RKO (cell line): Measurements from ENCODE around the gene ZNF609.
A peak's percentile ranks its signal among the peaks of the same experiment; 100 is the strongest.

ENCODE experiments used
- DNase-seq: peaks from one replicate; pipeline ENCODE4 v3.0.0-alpha.2; 2016; ENCODE audit warnings: low spot score

ZNF609 gene

DNA sequence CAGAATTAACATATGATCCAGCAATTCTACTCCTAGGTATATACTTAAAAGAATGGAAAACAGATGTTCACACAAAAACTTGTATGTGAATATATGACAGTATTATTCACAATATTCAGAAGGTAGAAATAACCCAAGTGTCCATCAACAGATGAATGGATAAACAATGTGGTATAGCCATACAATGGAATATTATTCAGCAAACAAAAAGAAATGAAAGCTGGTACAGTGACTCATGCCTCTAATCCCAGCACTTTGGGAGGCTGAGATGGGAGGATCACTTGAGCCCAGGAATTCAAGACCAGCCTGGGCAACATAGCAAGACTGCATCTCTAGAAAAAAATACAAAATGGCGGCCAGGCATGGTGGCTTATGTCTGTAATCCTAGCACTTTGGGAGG lies 185.6 kb downstream of the ZNF609 start:
- DNase-seq: no peak

DNA sequence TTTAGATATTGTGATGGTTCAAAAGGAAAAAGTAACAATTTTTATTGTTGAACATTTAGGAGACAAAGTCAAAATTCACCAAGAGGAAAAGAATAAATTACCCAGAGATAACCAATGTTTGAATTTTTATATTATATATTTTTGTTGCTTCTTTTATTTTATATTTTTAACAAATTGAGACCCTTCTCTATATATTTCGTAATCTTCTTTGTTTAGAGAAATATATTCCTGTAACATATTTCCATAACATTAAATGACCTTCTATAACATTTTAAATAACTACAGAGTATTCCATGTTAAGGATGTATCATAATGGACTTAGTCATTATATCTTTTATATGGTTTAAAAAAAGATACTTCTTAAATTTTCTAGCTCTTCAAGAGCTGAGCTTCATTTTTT lies 187.0 kb downstream of the ZNF609 start:
- no peak for DNase-seq

DNA sequence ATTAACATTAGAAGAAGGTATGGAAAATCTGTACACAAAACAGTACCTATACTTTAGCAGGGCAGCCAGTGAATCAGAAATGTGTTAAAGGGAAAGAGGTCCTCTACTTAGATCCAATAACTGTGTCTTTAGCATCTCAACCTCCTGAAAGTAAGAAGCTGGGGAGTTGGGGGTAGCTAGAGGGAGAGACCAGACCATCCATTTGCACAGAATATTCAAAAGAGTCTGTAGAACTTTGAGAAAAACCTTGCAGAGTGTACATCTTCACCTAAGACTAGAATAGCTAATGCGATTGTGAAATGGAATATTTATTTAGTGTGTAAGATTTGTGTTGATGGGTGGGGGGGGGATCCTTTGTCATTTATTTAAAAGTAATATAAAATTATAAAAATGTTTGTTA lies 190.2 kb downstream of the ZNF609 start:
- no peak for DNase-seq

DNA sequence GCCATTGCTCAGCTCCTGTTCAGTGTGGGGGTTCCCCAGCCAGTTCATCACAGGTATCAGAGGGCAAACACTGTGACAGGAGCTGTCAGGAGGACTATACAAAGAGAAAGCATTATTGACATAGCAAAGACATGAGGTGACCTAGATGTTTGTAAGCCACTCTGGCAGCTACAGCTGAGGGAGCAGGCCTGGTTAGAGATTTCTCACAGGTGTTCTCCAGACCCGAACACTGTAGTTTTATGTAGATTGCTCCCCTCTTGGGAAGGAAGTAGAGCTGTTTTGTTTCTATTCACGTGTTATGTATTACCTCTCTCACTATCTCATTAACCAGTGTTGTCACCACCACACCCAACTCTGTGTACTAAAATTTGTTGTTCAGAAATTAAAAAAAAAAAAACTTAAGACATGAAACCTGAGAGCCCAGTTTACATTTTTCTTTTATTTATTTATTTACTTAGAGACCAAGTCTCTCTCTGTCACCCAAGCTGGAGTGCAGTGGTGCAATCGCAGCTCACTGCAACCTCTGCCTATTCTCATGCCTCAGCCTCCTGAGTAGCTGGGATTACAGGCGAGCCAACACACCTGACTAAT lies 191.3 kb downstream of the ZNF609 start:
- DNase-seq: no peak

DNA sequence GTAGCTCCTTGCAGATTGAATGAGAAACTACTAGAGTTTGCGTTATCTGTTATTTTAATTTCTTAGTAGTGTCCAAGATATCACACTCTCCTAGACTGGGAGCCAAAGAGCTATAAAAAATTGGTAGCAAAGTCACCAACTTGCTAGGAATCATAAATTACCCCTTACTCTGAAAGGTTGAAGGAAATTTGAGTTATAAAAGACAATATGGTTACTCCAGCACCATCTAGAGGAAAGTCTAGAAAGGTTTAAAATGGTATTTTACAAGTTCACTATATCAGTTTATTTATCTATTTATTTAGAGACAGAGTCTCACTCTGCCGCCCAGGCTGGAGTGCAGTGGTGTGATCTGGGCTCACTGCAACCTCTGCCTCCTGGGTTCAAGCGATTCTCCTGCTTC lies 193.4 kb downstream of the ZNF609 start:
- peak; percentile 19 for DNase-seq

DNA sequence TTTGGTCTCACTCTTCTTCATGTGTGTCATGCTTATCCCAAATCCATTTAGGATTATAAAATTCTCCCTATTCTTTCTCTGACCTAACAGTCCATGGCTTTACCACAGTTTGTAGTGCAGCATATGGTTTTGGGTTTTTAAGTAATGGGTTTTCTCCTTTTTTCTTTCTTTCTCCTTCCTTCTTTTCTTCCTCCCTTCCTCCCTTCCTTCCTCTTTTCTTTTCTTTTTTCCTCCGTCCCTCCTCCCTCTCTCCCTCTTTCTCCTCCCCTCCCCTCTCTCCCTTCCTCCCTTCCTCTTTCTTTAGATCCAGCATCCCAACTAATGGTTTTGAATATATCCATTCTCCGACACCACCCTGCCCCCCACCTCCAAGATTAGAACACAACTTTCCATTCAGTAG lies 196.1 kb downstream of the ZNF609 start:
- no peak for DNase-seq

DNA sequence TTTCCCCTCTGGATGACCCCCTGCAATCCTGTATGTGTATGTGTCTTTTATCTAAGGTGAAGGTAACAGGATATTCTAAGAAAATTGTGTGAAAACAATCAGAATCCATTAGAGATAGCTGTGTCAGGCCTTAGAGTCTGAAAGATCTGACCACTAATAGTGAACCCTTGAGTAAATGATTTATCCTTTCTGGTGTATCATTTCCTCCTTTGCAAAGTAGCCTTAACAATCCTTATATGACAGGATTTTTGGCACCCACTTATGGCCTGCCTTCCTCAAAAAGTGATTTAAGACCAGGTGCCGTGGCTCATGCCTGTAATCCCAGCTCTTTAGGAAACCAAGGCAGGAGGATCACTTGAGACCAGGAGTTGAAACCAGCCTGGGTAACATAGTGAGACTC lies 204.8 kb downstream of the ZNF609 start:
- no peak for DNase-seq

DNA sequence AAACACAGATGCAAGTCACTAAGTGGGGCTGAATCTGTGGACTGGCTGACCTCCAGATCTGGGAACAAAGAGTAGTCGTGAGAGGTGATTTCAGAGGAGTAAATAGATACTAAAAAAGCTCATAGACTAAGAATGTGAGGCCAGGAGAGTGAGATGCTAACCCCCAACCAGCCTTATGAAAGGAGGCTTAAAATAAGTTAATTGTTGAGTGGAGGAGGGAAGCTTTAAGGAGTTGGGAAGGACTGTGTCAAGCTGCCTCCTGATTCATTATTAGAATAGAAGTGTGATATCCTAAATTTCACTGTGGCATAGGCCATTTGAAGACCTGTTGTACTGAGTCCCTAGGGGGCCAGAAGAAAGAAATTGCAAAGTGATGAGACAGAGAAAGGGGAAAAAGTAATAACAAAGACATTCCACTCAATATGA lies 207.4 kb downstream of the ZNF609 start:
- DNase-seq: no peak

DNA sequence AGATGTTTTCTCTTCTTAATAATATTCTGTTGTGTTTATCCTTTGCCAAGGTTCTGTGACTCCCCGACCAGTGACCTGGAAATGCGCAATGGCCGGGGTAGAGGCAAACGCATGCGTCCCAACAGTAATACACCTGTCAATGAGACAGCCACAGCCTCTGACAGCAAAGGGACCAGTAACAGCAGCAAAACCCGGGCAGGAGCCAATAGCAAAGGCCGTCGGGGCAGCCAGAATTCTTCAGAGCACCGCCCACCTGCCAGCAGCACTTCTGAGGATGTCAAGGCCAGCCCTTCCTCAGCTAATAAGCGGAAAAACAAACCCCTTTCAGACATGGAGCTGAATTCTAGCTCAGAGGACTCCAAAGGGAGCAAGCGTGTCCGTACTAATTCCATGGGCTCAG lies 213.5 kb downstream of the ZNF609 start:
- no peak for DNase-seq

DNA sequence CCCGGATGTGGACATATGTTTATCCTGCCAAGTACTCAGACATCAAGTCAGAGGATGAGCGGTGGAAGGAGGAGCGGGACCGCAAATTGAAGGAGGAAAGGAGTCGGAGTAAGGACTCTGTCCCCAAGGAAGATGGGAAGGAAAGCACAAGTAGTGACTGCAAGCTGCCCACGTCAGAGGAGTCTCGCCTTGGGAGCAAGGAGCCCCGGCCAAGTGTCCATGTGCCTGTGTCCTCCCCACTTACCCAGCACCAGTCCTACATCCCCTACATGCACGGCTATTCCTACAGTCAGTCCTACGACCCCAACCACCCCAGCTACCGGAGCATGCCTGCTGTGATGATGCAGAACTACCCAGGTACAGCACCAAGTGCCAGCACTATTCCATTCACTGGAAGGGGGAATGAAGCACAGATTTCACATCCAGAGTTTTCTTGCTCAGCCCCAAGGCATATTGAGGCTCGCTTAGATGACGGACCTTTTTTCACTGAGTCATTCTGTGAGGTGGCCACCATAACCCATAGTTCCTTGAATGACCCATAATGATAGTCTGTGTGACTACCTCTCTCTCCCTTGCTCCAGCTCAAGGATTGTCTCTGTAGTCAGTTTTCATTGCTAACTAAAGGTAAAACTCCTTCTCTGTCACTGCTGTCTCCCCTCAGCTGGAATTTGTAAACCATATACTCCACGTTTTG lies 217.9 kb downstream of the ZNF609 start:
- DNase-seq: peak; percentile 30

DNA sequence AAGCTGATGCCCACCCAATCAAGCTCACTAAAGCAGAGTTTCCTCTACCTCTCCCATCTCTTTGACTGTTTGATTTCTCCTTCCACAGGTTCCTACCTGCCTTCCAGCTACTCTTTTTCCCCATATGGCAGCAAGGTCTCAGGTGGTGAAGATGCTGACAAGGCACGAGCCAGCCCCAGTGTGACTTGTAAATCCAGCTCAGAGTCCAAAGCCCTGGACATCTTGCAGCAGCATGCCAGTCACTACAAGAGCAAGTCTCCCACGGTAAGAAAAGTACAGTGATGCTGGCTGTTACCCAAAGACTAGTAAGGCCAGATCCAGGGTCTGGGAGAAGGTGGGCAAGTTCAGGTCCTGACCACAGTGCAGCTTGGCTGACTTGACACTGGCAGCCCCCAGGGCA lies 219.7 kb downstream of the ZNF609 start:
- DNase-seq: no peak

DNA sequence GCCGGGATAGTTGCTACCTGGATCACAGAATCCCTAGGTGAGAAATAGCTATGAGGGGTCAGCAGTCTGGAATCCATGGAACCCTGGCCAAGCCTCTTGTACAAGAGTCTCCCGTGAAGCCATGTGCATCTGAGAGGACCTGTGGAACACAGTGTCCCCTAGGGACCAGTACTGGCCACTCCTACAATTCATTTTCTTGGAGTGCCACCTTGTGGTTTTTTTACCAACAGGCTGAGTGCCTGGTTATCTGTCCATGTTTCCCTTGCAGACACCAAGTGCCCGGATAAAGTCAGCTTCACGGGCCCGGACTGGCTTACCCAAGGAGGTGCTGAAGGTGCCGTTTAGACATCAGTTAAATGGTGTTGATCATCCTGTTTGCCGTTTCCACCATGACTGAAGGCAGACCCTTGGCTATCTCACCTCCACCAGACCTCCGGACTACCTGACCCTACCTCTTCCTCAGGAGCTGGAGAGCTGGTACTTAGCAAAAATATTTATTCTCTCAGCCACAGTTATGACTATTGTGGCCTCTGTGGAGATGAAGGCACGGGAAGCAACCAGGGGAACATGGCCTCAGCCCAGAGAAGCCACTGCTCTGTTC lies 221.1 kb downstream of the ZNF609 start:
- peak; percentile 75 for DNase-seq

DNA sequence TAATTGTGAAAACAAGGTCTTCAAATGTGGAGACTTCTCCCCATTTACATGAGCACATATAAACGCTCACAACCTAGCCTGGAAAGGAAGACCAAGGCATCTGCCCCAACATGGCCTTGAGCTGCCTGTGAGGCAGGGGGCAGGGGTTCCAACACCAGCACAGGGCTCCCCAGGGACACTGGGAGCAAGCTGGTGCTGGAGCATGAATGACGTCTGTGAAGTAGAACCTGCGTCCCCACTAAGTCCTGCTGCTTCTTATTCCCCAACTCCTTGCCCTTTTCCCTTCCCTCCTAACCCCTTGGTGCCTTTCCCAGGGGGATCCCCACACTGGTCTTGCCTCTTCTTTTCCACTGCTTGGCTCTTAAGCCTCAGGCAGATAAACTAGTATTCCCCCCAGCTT lies 221.9 kb downstream of the ZNF609 start:
- no peak for DNase-seq

DNA sequence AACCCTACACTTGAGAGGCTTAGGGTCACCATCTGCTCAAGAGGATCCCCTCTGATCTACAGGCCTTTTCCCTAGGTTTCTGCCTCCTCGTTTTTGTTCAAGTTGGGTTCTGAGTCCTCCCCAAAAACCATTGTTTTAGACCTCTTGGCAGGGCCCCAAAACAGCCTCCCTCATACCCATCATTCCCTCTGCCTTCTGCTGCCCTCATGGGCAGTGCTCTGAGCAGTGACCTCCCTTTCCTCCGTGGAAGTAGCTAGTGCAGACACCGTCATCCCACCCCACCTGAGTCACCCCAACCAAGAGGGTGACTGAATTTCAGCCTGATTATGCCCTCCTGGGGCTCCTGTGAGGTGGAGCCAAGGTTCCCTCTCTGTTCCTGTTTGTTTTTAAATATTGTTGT lies 223.0 kb downstream of the ZNF609 start:
- no peak for DNase-seq

DNA sequence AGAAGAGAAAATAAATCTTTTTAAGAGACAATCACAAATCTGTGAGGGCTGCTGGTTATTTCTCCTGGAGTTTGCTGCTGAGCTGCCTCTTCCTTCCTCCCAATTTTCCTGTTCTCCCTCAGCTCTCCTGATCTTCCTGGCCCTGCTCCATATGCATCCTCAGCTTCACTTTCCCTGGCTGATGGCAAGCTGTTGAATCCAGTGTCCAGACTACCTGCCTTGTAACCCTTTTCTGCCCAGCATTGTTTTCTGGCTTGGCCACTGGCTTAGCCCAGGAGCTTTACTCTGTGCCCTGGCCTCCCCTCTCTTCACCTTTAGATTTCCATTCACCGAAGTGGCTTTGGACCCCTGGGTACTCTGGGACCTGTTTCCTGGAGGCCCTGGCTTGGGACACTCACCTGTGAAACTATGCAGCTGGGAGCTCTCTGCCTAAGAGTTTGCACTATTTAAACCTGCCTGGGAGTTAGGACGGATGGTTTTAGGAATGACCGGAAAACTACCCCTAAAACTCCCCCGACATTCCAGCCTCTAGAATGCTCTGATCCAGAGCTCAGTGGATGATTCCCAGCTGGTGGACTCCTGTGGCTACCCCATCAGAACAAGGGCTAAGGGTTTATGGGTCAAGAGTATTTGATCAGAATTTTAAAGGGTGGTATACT lies 225.0 kb downstream of the ZNF609 start:
- no peak for DNase-seq

DNA sequence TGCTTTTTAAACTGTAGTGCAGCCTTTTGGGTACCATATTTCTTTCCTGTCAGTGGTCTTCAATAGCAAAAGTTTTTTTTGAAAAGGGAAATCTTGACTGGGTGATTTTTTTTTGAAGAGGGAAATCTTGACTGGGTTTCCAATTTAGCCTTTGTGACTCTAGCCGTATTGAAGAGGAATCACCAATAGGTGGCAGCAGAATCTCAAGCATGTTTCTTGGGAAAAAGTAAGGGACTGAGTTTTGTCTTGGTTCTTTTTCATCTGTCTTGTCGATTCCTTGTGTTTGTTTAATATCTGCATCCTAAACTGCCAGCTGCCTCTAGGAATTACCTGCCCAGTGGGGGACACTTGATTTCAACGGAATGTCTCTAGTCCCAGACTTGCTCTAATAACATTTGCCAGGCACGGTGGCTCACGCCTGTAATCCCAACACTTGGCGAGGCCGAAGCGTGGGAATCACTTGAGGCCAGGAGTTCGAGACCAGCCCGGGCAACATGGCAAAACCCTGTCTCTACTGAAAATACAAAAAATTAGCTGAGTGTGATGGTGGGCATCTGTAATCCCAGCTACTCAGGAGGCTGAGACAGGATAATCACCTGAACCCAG lies 225.9 kb downstream of the ZNF609 start:
- peak; percentile 71 for DNase-seq

DNA sequence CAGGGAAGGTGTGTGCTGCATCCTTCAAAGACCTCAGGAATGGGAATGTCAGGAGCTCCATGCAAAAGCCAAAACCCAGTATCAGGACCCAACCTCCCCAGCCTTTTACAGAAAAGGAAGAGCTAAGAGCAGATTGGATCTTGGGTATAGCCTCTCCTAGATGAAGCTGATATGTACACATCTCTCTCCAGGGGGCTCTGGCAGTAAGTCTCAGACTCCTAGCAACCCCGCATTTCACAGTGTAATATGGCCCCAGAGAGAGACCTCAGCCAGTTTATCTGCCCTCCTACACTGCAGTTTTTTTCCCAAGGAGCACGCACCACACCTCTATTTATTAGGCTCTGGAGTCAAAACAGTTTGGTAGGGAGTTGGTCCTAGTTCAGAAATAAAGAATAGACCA lies 226.8 kb downstream of the ZNF609 start:
- DNase-seq: no peak

DNA sequence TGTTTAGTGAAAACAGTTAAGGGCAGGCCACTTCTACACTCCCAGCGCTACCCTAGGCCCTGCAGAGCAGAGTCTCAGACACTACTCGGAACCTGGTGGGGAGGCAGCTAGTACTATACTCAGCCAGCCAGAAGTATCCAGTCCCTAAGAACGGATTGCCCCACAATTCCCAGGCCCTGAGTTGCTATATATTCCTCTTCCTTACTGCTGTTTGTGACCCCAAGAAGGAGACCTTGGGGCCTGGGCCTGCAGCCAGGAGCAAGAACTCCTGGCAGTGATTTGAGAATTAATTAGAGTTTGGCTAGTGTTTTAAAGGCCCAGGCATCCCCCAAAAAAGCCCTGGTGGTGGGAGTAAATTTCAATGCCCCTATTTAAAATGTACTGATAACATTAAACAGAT lies 227.3 kb downstream of the ZNF609 start:
- no peak for DNase-seq

DNA sequence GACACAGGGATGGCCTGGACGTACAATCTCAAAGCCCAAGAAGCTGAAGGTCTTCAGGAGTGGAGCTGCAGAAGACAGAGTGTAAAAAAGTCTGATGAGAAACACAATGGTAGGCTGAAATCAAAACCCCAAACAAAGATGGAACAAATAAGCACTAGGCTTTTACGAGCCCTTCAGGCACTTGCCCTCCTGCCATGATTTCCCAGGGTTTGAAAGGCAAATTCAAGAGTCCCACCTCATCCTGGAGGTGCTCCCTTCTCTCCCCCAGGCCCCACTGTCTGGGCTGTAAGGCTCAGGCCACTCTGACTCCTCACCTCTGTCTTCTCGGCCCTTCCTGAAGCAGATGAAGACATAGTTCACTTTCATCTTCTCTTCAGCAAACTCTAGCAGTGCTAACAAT lies 228.4 kb downstream of the ZNF609 start:
- no peak for DNase-seq

DNA sequence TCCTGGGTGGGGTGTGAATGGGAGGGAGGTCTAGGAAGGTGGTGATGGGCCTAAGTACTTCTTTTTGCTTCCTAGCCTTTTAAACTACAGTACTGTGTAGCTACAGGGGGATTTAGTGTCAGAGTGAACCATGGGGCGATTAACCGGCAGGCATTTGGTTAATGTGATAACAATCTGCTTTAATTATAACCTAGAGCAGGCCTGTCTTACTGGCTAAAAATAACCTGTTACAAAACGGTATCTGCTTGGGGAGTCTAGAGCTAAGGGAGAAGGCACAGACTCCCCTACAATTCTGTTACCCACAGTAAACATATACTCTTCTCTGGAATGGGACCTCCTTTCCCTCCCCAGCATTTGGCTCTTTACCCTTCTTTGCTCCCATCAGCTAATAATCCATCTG lies 229.6 kb downstream of the ZNF609 start:
- DNase-seq: no peak

DNA sequence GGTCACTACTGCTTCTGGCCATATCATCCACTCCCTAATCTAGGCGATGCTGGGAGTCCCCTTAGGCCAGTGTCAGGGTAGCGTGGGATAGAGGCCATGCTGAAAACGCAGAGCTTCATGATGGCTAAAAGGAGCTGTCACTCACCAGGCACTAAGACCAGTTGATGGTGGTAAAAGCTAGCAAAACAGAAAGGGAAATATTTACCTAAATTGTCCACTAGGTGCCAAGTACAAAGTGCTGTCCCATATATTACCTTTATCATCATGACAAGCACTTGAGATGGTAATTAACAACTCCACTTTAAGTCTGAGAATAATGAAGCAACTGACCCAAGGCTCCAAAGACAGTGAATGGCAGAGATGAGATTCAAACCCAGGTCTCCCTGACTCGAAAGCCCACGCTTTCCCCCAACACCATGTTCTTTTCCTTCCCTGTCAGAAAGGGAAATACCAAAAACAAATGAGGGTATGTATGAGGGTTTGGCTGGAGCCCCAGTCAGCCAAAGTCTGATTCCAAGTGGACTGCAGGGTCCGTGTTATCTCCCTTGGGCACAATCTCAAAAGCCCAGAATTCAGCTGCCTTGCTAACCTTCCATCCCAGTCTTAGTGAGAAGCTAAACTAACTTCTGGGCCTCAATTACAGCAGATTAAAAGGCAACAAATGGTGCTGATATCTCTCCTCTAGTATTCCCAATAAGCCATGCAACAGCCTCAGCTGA lies 230.4 kb downstream of the ZNF609 start:
- no peak for DNase-seq

DNA sequence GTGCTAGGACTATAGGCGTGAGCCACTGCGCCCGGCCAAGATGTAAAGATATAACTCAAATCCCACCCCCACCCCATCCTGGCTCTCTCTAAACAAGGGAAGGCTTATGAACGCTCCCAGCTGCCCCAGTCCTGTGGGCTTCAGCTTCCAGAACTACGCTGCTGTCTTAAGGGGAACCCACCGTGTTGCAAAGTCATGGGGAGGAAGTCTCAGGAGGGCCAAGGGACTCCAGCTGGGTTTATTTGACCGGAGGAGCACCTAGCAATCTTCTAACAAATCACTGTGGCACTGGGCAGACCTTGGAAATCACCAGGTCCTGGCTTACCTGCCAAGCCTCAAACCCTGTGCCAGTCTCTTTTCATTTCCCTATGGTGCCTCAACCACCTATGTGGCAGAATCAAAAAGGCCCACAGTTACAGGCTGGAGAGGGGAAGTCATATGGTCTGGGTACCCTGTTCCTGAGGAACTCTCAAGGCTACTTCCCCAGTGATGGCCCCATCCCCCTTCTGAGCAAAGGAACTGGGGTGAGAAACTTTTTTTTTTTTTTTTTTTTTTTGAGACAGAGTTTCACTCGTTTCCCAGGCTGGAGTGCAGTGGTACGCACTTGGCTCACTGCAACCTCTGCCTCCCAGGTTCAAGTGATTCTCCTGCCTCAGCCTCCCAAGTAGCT lies 231.7 kb downstream of the ZNF609 start:
- no peak for DNase-seq
